GM12878 (cell line): ENCODE measurements around the gene NMT1. TPM values are rescaled to one million over a fixed set of nuclear protein-coding genes. Genes with fewer than 3 reads are reported as not detected.

Experiments used
- ATAC-seq: fragments of 200-7000 bp; cut with Tn5 transposase; 3 replicates; pipeline ENCODE4 v1.9.1; 2020; ENCODE audit warnings: mild to moderate bottlenecking, moderate library complexity
- BruUV-seq: library from RNA; stranded (reverse); fragments of 400-500 nt; replicated peaks from 2 replicates; lab custom pipeline; 2021; lab: Mats Ljungman, UMichigan
- CTCF ChIA-PET: fragments of 300-600 bp; sonication (Branson Sonifier 250); formaldehyde crosslinking; extraction: SDS; loops from one replicate; lab custom pipeline; 2021; ENCODE audit warnings: inconsistent platforms; lab: Yijun Ruan, JAX
- POLR2A ChIA-PET: fragments of 350-600 bp; formaldehyde crosslinking; extraction: SDS; loops from one replicate; lab custom pipeline; 2021; ENCODE audit warnings: inconsistent platforms; lab: Charles Lee
- RAD21 ChIA-PET: fragments of 300-600 bp; sonication (Branson Sonifier 250); formaldehyde crosslinking; loops from one replicate; lab custom pipeline; 2023; ENCODE audit warnings: antibody characterized with exemption; ENCODE audit not compliant: unreplicated experiment; lab: Charles Lee
- SMC1A ChIA-PET: fragments of 300-600 bp; sonication (Branson Sonifier 250); formaldehyde crosslinking; loops from one replicate; lab custom pipeline; 2023; ENCODE audit not compliant: unreplicated experiment, uncharacterized antibody; lab: Charles Lee
- DNase-seq: peaks from one replicate; pipeline ENCODE4 v3.0.0-alpha.2; 2011; ENCODE audit warnings: low read depth, low spot score
- FAIRE-seq: peaks from 3 replicates; lab custom pipeline; 2011; peaks lifted over from hg19 to GRCh38; lab: Jason Lieb, UNC
- H2AFZ ChIP-seq: 2 replicates; pipeline ENCODE4 v1.6.0; 2011; ENCODE audit warnings: low read depth, low read length, control low read depth; ENCODE audit not compliant: control insufficient read depth
- H3K27ac ChIP-seq: 2 replicates; pipeline ENCODE4 v1.5.1; 2011; ENCODE audit warnings: control low read depth; ENCODE audit not compliant: control insufficient read depth, insufficient read depth
- H3K27me3 ChIP-seq, 2 experiments: replicated peaks in 1 of 2; 2 replicates each; pipeline versions ENCODE4 v1.6.0 to v1.6.1; 2011; ENCODE audit warnings: low read length in 1 of 2; ENCODE audit not compliant: control insufficient read depth in 2 of 2, insufficient read depth in 2 of 2
- H3K36me3 ChIP-seq, 2 experiments: 2 replicates each; pipeline ENCODE4 v1.5.1; 2011; ENCODE audit warnings: low read length in 1 of 2; ENCODE audit not compliant: control insufficient read depth in 2 of 2, insufficient read depth in 2 of 2
- H3K4me1 ChIP-seq: 2 replicates; pipeline ENCODE4 v1.6.1; 2011; ENCODE audit warnings: mild to moderate bottlenecking, low read length, moderate library complexity, mixed read lengths; ENCODE audit not compliant: control insufficient read depth, insufficient read depth
- H3K4me2 ChIP-seq: 2 replicates; pipeline ENCODE4 v1.6.0; 2011; ENCODE audit warnings: control low read depth; ENCODE audit not compliant: control insufficient read depth, insufficient read depth
- H3K4me3 ChIP-seq: fragments of 200-600 bp; sonication (generic); 2 replicates; pipeline ENCODE4 v1.5.1; 2016
- H3K79me2 ChIP-seq: 2 replicates; pipeline ENCODE4 v1.6.0; 2011; ENCODE audit warnings: low read length; ENCODE audit not compliant: control insufficient read depth, insufficient read depth
- H3K9ac ChIP-seq: 2 replicates; pipeline ENCODE4 v1.8.0; 2011; ENCODE audit warnings: low read length, control low read depth, mixed read lengths; ENCODE audit not compliant: control insufficient read depth, insufficient read depth
- H3K9me3 ChIP-seq: replicated peaks from 3 replicates; pipeline ENCODE4 v1.5.1; 2011; ENCODE audit warnings: mild to moderate bottlenecking, low read length; ENCODE audit not compliant: control insufficient read depth, insufficient read depth
- H4K20me1 ChIP-seq: 2 replicates; pipeline ENCODE4 v1.6.0; 2011; ENCODE audit not compliant: control insufficient read depth, insufficient read depth
- BACH1 ChIP-seq: fragments of 450-650 bp; IDR thresholded peaks from 2 replicates; pipeline ENCODE4 v1.6.1; 2017; ENCODE audit warnings: mild to moderate bottlenecking, borderline replicate concordance
- BMI1 ChIP-seq: fragments of 450-650 bp; IDR thresholded peaks from 2 replicates; pipeline ENCODE4 v1.6.1; 2016; ENCODE audit warnings: mild to moderate bottlenecking, moderate library complexity, borderline replicate concordance
- CHD1 ChIP-seq: IDR thresholded peaks from 2 replicates; pipeline ENCODE4 v1.6.1; 2012; ENCODE audit warnings: low read depth, low read length, improper control_type of control experiment
- E4F1 ChIP-seq: fragments of 450-650 bp; IDR thresholded peaks from 2 replicates; pipeline ENCODE4 v1.6.1; 2018; ENCODE audit warnings: borderline replicate concordance, mild to moderate bottlenecking; ENCODE audit not compliant: partially characterized antibody
- HDAC6 ChIP-seq: fragments of 200-600 bp; sonication (generic); IDR thresholded peaks from one replicate; pipeline ENCODE4 v1.8.0; 2017; ENCODE audit warnings: antibody characterized with exemption; ENCODE audit not compliant: unreplicated experiment
- JUND ChIP-seq: IDR thresholded peaks from 2 replicates; pipeline ENCODE4 v1.6.1; 2012; ENCODE audit warnings: low read depth, mild to moderate bottlenecking, low read length, improper control_type of control experiment, moderate library complexity
- NBN ChIP-seq: fragments of 450-650 bp; IDR thresholded peaks from 2 replicates; pipeline ENCODE4 v1.6.1; 2016
- NFXL1 ChIP-seq: fragments of 450-650 bp; IDR thresholded peaks from 2 replicates; pipeline ENCODE4 v1.6.1; 2017; ENCODE audit warnings: antibody characterized with exemption, mild to moderate bottlenecking, borderline replicate concordance
- POLR2AphosphoS2 ChIP-seq: IDR thresholded peaks from 2 replicates; pipeline ENCODE4 v1.6.1; 2011; ENCODE audit warnings: low read depth, mild to moderate bottlenecking, low read length, improper control_type of control experiment, moderate library complexity
- RFX5 ChIP-seq: IDR thresholded peaks from 2 replicates; pipeline ENCODE4 v1.6.1; 2011; ENCODE audit warnings: low read depth, low read length, improper control_type of control experiment
- TCF7 ChIP-seq: IDR thresholded peaks from 2 replicates; pipeline ENCODE4 v1.6.1; 2014; ENCODE audit warnings: antibody characterized with exemption, borderline replicate concordance
- USF2 ChIP-seq: IDR thresholded peaks from 2 replicates; pipeline ENCODE4 v1.6.1; 2011; ENCODE audit warnings: low read depth, low read length, improper control_type of control experiment, borderline replicate concordance
- ZBED1 ChIP-seq: IDR thresholded peaks from 2 replicates; pipeline ENCODE4 v1.6.1; 2016; ENCODE audit warnings: borderline replicate concordance
- ZBTB4 ChIP-seq: fragments of 450-650 bp; formaldehyde crosslinking; IDR thresholded peaks from 2 replicates; pipeline ENCODE4 v1.4.0; 2022; ENCODE audit warnings: mild to moderate bottlenecking, moderate library complexity
- ZNF384 ChIP-seq: IDR thresholded peaks from 2 replicates; pipeline ENCODE4 v1.6.1; 2012; ENCODE audit warnings: low read depth, mild to moderate bottlenecking, low read length, improper control_type of control experiment, borderline replicate concordance
- WGBS: methylation state at CpG from one replicate; pipeline ENCODE4 v1.1.6; 2016; ENCODE audit warnings: low lambda C conversion rate; ENCODE audit not compliant: insufficient replicate concordance, insufficient coverage; ENCODE audit errors: missing lambda C conversion rate; 5-methylcytosine and 5-hydroxymethylcytosine counted together
- in situ Hi-C: fragments of 300-500 bp; cut with MboI; formaldehyde crosslinking; loops from 9 replicates; pipeline ENCODE4 v1.14.3; 2018; ENCODE audit warnings: mixed read lengths
- intact Hi-C: fragments of 100-400 bp; cut with micrococcal nuclease; formaldehyde crosslinking; loops from one replicate; pipeline ENCODE4 v1.14.2; 2022; ENCODE audit not compliant: unreplicated experiment
- polyA plus RNA-seq, 11 experiments: library from polyadenylated mRNA; depleted of rRNA in 4 of 11; unstranded in 6 of 11; stranded (reverse) in 5 of 11; fragments of >200 nt; fragmentation: Nextera tagmentation in 4 of 11; fragmentation: Illumina TruSeq in 1 of 11; extraction: Ambion mirVana in 4 of 11; extraction: Trizol in 1 of 11; gene quantifications; 1 replicate in 1 of 11; 2 replicates in 10 of 11; pipeline versions ENCODE4 v1.2.1 to v1.2.3, GENCODE V29; 2011 to 2016; ENCODE audit warnings: inconsistent platforms in 2 of 11, missing spikeins in 2 of 11, low read depth in 1 of 11
- total RNA-seq, 4 experiments: library from RNA; depleted of rRNA in 3 of 4; stranded (reverse); fragments of >200 nt in 3 of 4; fragmentation: Illumina TruSeq in 1 of 4; extraction: Trizol in 1 of 4; gene quantifications; 2 replicates each; pipeline versions ENCODE4 v1.2.1 to v1.2.3, GENCODE V29; 2013 to 2021

Gene NMT1
- total and polyA plus RNA-seq, 10 of the 15 experiments (the other 5 are each of a cell fraction or from before 2014, with no cell fraction given): 96.7 to 395 (median 222) TPM

DNA sequence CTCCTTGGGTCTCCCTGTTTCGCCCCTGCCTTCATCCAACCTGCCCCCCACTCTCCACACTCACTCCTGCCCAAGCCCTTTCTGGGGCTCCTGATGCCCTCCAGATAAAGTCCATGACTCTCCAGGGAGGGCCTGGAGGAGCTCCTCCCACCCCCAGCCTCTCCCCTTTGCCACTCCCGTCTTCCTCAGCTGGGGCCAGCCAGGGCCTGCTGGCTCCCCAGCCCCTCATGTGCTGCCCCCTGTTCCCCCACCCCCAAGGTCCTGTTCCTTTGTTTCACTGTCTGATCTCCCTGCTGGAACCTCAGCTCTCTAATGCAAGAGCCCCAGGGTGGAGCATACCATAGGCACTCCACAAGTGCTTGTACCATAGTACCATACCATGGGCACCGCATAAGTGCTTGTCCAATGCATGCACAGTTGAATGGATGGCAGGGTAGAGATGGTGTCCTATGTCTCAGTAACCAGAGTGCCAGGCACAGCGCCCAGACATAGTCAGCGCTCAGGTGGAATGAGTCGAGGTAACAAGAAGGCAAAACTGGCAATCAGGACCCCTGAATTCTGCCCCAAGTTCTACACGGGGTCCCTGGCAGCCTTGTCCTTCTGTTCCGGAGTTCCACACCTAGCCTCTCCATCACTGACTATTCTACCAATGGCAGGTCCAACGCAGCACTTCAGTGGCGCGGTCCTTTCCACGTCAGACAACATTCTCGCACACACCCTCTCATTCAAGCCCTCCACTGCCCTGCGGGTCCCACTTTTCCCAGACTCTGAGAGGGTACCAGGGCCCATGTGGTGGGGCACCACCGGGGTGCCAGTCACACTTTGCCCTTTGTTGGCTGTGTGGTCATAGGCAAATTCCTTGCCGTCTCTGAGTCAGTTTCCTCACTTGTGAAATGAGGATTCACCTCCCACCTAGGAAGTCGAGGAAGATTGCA is 69.8 kb downstream of the NMT1 start:
- Histone ChIP-seq H3K4me2 (no peak overlapping the region), H3K27ac (no peak overlapping the region), H3K4me1 (no peaks in the 10 kb centered on the region), H3K4me3 (no peak overlapping the region), H3K9ac (no peak overlapping the region), H3K79me2 (peaks cover 3% of the 10 kb centered on the region; the same call in 1 of the 2 replicates), H3K27me3 (no peaks in the 10 kb centered on the region), H4K20me1 (no peaks in the 10 kb centered on the region), H3K9me3 (no peaks in the 10 kb centered on the region), H2AFZ (no peak overlapping the region), H3K36me3 (no peaks in the 10 kb centered on the region)
- RAD21 ChIA-PET: no interaction called here
- DNase-seq (no peak), ATAC-seq (no peak), FAIRE-seq (no peak)
- POLR2A ChIA-PET: interaction anchor here (0.6 kb wide), 2 partner anchors 13 to 68 kb away, joined by 3 read pairs; no protein-coding TSS in a partner anchor
- TF ChIP-seq ZNF384 (no peak), HDAC6 (no peak), TCF7 (no peak), NBN (no peak), RFX5 (no peak), POLR2AphosphoS2 (no peak), CHD1 (no peak), NFXL1 (no peak), ZBED1 (no peak), E4F1 (no peak), USF2 (no peak), JUND (no peak), ZBTB4 (no peak), BACH1 (no peak), BMI1 (no peak)
- intact Hi-C loops (no loop called here), in situ Hi-C loops (no loop called here)
- CTCF ChIA-PET: interaction anchor here (0.9 to 9.4 kb wide), 8 partner anchors 17 to 356 kb away, joined by 3 to 82 read pairs (median 4); partner anchors contain the start of gene HEXIM1
- SMC1A ChIA-PET: interaction anchor here (0.8 kb wide), 1 partner anchor 31 kb away, joined by 3 read pairs; no protein-coding TSS in a partner anchor
- no TSS peak for BruUV-seq
- 37% methylated on average over 17 of the region's 17 CpGs for WGBS
